HCT116 (cell line): ENCODE measurements around the gene BNIP5. TPM values are rescaled to one million over a fixed set of nuclear protein-coding genes. Genes with fewer than 3 reads are reported as not detected.
A peak's percentile ranks its signal among the peaks of the same experiment; 100 is the strongest.

Experiments used
- ATAC-seq: fragments of 200-7000 bp; cut with Tn5 transposase; 2 replicates; pipeline ENCODE4 v1.9.1; 2020; ENCODE audit warnings: mild to moderate bottlenecking, moderate library complexity
- BruUV-seq: library from RNA; stranded (reverse); fragments of 400-500 nt; replicated peaks from 2 replicates; lab custom pipeline; 2021; lab: Mats Ljungman, UMichigan
- CTCF ChIA-PET: fragments of 300-600 bp; sonication (Branson Sonifier 250); formaldehyde crosslinking; loops from one replicate; lab custom pipeline; 2021; ENCODE audit warnings: antibody characterized with exemption; lab: Charles Lee
- POLR2A ChIA-PET: fragments of 300-600, 350-600 bp; sonication (Branson Sonifier 250); formaldehyde crosslinking; loops from one replicate; lab custom pipeline; 2021; ENCODE audit warnings: antibody characterized with exemption; lab: Charles Lee
- RAD21 ChIA-PET, 2 experiments: fragments of 300-600 bp; sonication (Branson Sonifier 250); formaldehyde crosslinking; loops; one replicate each; lab custom pipeline; 2023; ENCODE audit warnings: low total read pairs in 2 of 2; ENCODE audit not compliant: uncharacterized antibody in 2 of 2, unreplicated experiment in 2 of 2, low non-redundant PET in 1 of 2; lab: Charles Lee
- DNase-seq: peaks from one replicate; pipeline ENCODE4 v3.0.0-alpha.2; 2010; ENCODE audit warnings: low read depth, low spot score
- H2AFZ ChIP-seq: fragments of 200-600 bp; shearing (Covaris generic), sonication (generic); 2 replicates; pipeline ENCODE4 v1.6.1; 2017; ENCODE audit warnings: low read depth, mixed run types, mixed read lengths, antibody characterized with exemption, low read length; ENCODE audit not compliant: poor library complexity, severe bottlenecking
- H3K27ac ChIP-seq: 2 replicates; pipeline ENCODE4 v1.5.1; 2012; ENCODE audit warnings: low read depth, low read length
- H3K27me3 ChIP-seq: fragments of 200-600 bp; sonication (generic); 2 replicates; pipeline ENCODE4 v1.6.1; 2016; ENCODE audit warnings: mixed run types, low read length, mixed read lengths; ENCODE audit not compliant: insufficient read depth
- H3K36me3 ChIP-seq, 2 experiments: fragments of 200-500 bp in 1 of 2; fragments of 200-600 bp in 1 of 2; sonication (Bioruptor generic) in 1 of 2; sonication (generic) in 1 of 2; 2 replicates each; pipeline versions ENCODE4 v1.5.1 to v1.6.1; 2014 to 2016; ENCODE audit warnings: low read length in 2 of 2, inconsistent platforms in 1 of 2, mixed read lengths in 1 of 2, mixed run types in 1 of 2; ENCODE audit not compliant: insufficient read depth in 2 of 2, control insufficient read depth in 1 of 2
- H3K4me1 ChIP-seq, 2 experiments: fragments of 200-600 bp in 1 of 2; sonication (generic) in 1 of 2; 2 replicates each; pipeline versions ENCODE4 v1.5.1 to v1.6.1; 2012 to 2017; ENCODE audit warnings: low read length in 2 of 2, inconsistent platforms in 1 of 2, mild to moderate bottlenecking in 1 of 2, mixed read lengths in 1 of 2, mixed run types in 1 of 2, moderate library complexity in 1 of 2; ENCODE audit not compliant: insufficient read depth in 2 of 2, control insufficient read depth in 1 of 2
- H3K4me2 ChIP-seq: fragments of 200-600 bp; sonication (generic); 2 replicates; pipeline ENCODE4 v1.6.1; 2017; ENCODE audit warnings: mixed run types, low read length, mixed read lengths
- H3K4me3 ChIP-seq, 2 experiments: fragments of 200-600 bp in 1 of 2; sonication (generic) in 1 of 2; replicated peaks in 1 of 2; 2 replicates each; pipeline ENCODE4 v1.5.1; 2011 to 2016; ENCODE audit warnings: low read length in 2 of 2, control low read depth in 1 of 2, low read depth in 1 of 2, mild to moderate bottlenecking in 1 of 2, mixed read lengths in 1 of 2, mixed run types in 1 of 2
- H3K79me2 ChIP-seq: fragments of 200-600 bp; sonication (generic); 2 replicates; pipeline ENCODE4 v1.6.1; 2017; ENCODE audit warnings: mild to moderate bottlenecking, mixed run types, low read length, moderate library complexity, mixed read lengths; ENCODE audit not compliant: insufficient read depth
- H3K9ac ChIP-seq: fragments of 200-600 bp; sonication (generic); 2 replicates; pipeline ENCODE4 v1.6.1; 2016; ENCODE audit warnings: low read length, mixed read lengths
- H3K9me2 ChIP-seq: fragments of 200-600 bp; sonication (generic), shearing (Covaris generic); 2 replicates; pipeline ENCODE4 v1.6.1; 2017; ENCODE audit warnings: mixed run types, mild to moderate bottlenecking, moderate library complexity; ENCODE audit not compliant: insufficient read depth
- H3K9me3 ChIP-seq, 2 experiments: fragments of 200-500 bp in 1 of 2; fragments of 200-600 bp in 1 of 2; sonication (Bioruptor generic) in 1 of 2; sonication (generic) in 1 of 2; 2 replicates each; pipeline ENCODE4 v1.6.1; 2014 to 2017; ENCODE audit warnings: low read length in 2 of 2, mixed read lengths in 2 of 2, inconsistent platforms in 1 of 2, low read depth in 1 of 2, mild to moderate bottlenecking in 1 of 2, mixed run types in 1 of 2, moderate library complexity in 1 of 2; ENCODE audit not compliant: control insufficient read depth in 1 of 2, insufficient read depth in 1 of 2
- H4K20me1 ChIP-seq: fragments of 200-600 bp; sonication (generic), shearing (Covaris generic); 2 replicates; pipeline ENCODE4 v1.6.1; 2017; ENCODE audit warnings: mixed run types, mild to moderate bottlenecking, moderate library complexity; ENCODE audit not compliant: insufficient read depth
- CTCF ChIP-seq, 3 experiments: fragments of 200-600 bp in 1 of 3; sonication (generic) in 1 of 3; IDR thresholded peaks in 2 of 3; conservative IDR thresholded peaks in 1 of 3; 2 replicates each; pipeline ENCODE4 v1.5.1; 2012 to 2017; ENCODE audit warnings: low read depth in 2 of 3, low read length in 2 of 3, antibody characterized with exemption in 1 of 3, borderline replicate concordance in 1 of 3, control low read depth in 1 of 3, mild to moderate bottlenecking in 1 of 3, mixed read lengths in 1 of 3, mixed run types in 1 of 3, moderate library complexity in 1 of 3; ENCODE audit not compliant: insufficient read depth in 1 of 3
- EGR1 ChIP-seq: IDR thresholded peaks from 2 replicates; pipeline ENCODE4 v1.6.1; 2012; ENCODE audit warnings: low read depth
- EZH2phosphoT487 ChIP-seq: fragments of 200-600 bp; IDR thresholded peaks from 2 replicates; pipeline ENCODE4 v1.6.1; 2018; ENCODE audit warnings: antibody characterized with exemption, borderline replicate concordance
- FOSL1 ChIP-seq: IDR thresholded peaks from 2 replicates; pipeline ENCODE4 v1.6.1; 2012; ENCODE audit warnings: low read depth
- MAX ChIP-seq: IDR thresholded peaks from 2 replicates; pipeline ENCODE4 v1.6.1; 2012
- RAD21 ChIP-seq: IDR thresholded peaks from 2 replicates; pipeline ENCODE4 v1.6.1; 2012; ENCODE audit warnings: low read depth, mild to moderate bottlenecking
- REST ChIP-seq: IDR thresholded peaks from 2 replicates; pipeline ENCODE4 v1.6.1; 2012; ENCODE audit warnings: low read depth
- SP1 ChIP-seq: IDR thresholded peaks from 2 replicates; pipeline ENCODE4 v1.6.1; 2012; ENCODE audit warnings: low read depth
- SRF ChIP-seq: IDR thresholded peaks from 2 replicates; pipeline ENCODE4 v1.6.1; 2012; ENCODE audit warnings: low read depth
- TCF7L2 ChIP-seq: IDR thresholded peaks from 2 replicates; pipeline ENCODE4 v1.7.0; 2011; ENCODE audit warnings: borderline replicate concordance, inconsistent platforms; ENCODE audit not compliant: insufficient read depth, insufficient read length; ENCODE audit errors: extremely low read depth
- ZFX ChIP-seq: fragments of 450-650 bp; IDR thresholded peaks from 2 replicates; pipeline ENCODE4 v1.6.1; 2017
- ZNF274 ChIP-seq: fragments of 200-500 bp; sonication (Bioruptor generic); IDR thresholded peaks from 2 replicates; pipeline ENCODE4 v1.6.1; 2014; ENCODE audit warnings: mild to moderate bottlenecking, low read depth, low read length, inconsistent platforms
- intact Hi-C: fragments of 100-400 bp; cut with micrococcal nuclease; formaldehyde crosslinking; loops from 2 replicates; pipeline ENCODE4 v1.10.0; 2022
- total RNA-seq: library from RNA; stranded (reverse); gene quantifications from one replicate; pipeline ENCODE4 v1.2.1, GENCODE V29; 2021; ENCODE audit not compliant: unreplicated experiment

BNIP5 gene
- total RNA-seq, 1 experiment from 2014 or later = not detected

GRCh38 chr6:36320475-36320874, 16.2 kb downstream of the BNIP5 start (continued):
- no peak for TF ChIP-seq TCF7L2
- TF ChIP-seq, all 23 proteins: peak for 4

GRCh38 chr6:36319821-36320220, 16.9 kb downstream of the BNIP5 start:
- ATAC-seq = no peak
- no peaks in the 10 kb centered on the region for H4K20me1 ChIP-seq
- peak overlapping the region; percentile 64; the same call in 1 of the 2 replicates for H3K4me2 ChIP-seq
- no peak overlapping the region for H3K9ac ChIP-seq
- ChIA-PET RAD21 (no interaction called here), POLR2A (no interaction called here), CTCF (interaction anchor here (1.0 to 1.1 kb wide), 2 partner anchors 13 to 21 kb away, joined by 3 to 6 read pairs; no protein-coding TSS in a partner anchor)
- no TSS peak for BruUV-seq
- H3K4me3 ChIP-seq = no peak overlapping the region
- H3K27ac ChIP-seq = no peak overlapping the region
- H3K79me2 ChIP-seq = no peaks in the 10 kb centered on the region
- H2AFZ ChIP-seq = no peak overlapping the region
- H3K9me2 ChIP-seq = no peaks in the 10 kb centered on the region
- TF ChIP-seq EZH2phosphoT487 (no peak), CTCF (IDR thresholded peaks at IDR 0.05 in 2 of 3, conservative IDR thresholded peaks at IDR 0.05 in 1 of 3; ENCODE audit: borderline replicate concordance in 1 of 3, insufficient read depth in 1 of 3, low read depth in 2 of 3, low read length in 2 of 3) (no peak), FOSL1 (no peak)
- intact Hi-C loops = no loop called here
- no peak for DNase-seq
- no peaks in the 10 kb centered on the region for H3K9me3 ChIP-seq
- peaks cover 13 to 15% of the 10 kb centered on the region in 2 experiments; a peak in 3 of 4 replicates for H3K4me1 ChIP-seq
- no peaks in the 10 kb centered on the region for H3K36me3 ChIP-seq
- H3K27me3 ChIP-seq = no peaks in the 10 kb centered on the region

GRCh38 chr6:36319436-36319762, 17.3 kb downstream of the BNIP5 start:
- intact Hi-C loops = no loop called here
- ChIA-PET CTCF (interaction anchor here (1.0 to 1.1 kb wide), 2 partner anchors 13 to 21 kb away, joined by 3 to 6 read pairs; no protein-coding TSS in a partner anchor), RAD21 (no interaction called here), POLR2A (interaction anchor here (1.3 kb wide), 1 partner anchor 19 kb away, joined by 3 read pairs; no protein-coding TSS in a partner anchor)
- no peak overlapping the region for H3K4me2 ChIP-seq
- no peak overlapping the region for H2AFZ ChIP-seq
- BruUV-seq = no TSS peak
- DNase-seq (no peak), ATAC-seq (no peak)
- no peaks in the 10 kb centered on the region for H3K27me3 ChIP-seq
- no peaks in the 10 kb centered on the region for H4K20me1 ChIP-seq
- H3K79me2 ChIP-seq = no peaks in the 10 kb centered on the region
- H3K9me2 ChIP-seq = no peaks in the 10 kb centered on the region
- peaks cover 13 to 19% of the 10 kb centered on the region in 2 experiments for H3K4me1 ChIP-seq
- no peak overlapping the region for H3K9ac ChIP-seq
- no peak overlapping the region for H3K4me3 ChIP-seq
- H3K9me3 ChIP-seq = no peaks in the 10 kb centered on the region
- H3K36me3 ChIP-seq = no peaks in the 10 kb centered on the region
- H3K27ac ChIP-seq = no peak overlapping the region
- TF ChIP-seq REST (no peak), ZFX (no peak), EGR1 (no peak), EZH2phosphoT487 (no peak), RAD21 (no peak), MAX (no peak), SP1 (no peak), SRF (no peak), ZNF274 (no peak)
